Right atrium auricular region (tissue), 2 donors: Measurements from ENCODE around the gene P4HB. TPM values are rescaled to one million over a fixed set of nuclear protein-coding genes. Genes with fewer than 3 reads are reported as not detected.

Experiments
- DNase-seq: peaks from one replicate; pipeline ENCODE4 v3.0.0-alpha.2; 2019; ENCODE audit warnings: low spot score
- H3K27ac ChIP-seq, 2 donors: fragments of 200-600 bp; sonication (generic); 1 replicate in 1 of 2; 2 replicates in 1 of 2; pipeline ENCODE4 v1.5.1; 2016 to 2019
- H3K27me3 ChIP-seq, 2 donors: fragments of 200-600 bp; sonication (generic); one replicate each; pipeline versions ENCODE4 v1.5.1 to v1.6.0; 2017 to 2019
- H3K36me3 ChIP-seq: fragments of 200-600 bp; sonication (generic); one replicate; pipeline ENCODE4 v1.5.1; 2016
- H3K4me1 ChIP-seq, 2 donors: fragments of 200-600 bp; sonication (generic); one replicate each; pipeline versions ENCODE4 v1.5.1 to v1.6.0; 2017 to 2019
- H3K4me3 ChIP-seq, 2 donors: fragments of 200-600 bp; sonication (generic); 1 replicate in 1 of 2; 2 replicates in 1 of 2; pipeline ENCODE4 v1.5.1; 2017 to 2019; ENCODE audit warnings: mild to moderate bottlenecking in 1 of 2, moderate library complexity in 1 of 2
- H3K9me3 ChIP-seq, 2 donors: fragments of 200-600 bp; sonication (generic); one replicate each; pipeline ENCODE4 v1.5.1; 2019
- total RNA-seq, 2 donors: library from RNA; depleted of rRNA; stranded (reverse); fragments of >200 nt; gene quantifications; one replicate each; pipeline ENCODE4 v1.1.0, GENCODE V29; 2016
- TF ChIP-seq, protein P1 (sequence below), 2 donors: fragments of 200-600 bp; sonication (generic); IDR thresholded peaks; one replicate each; pipeline ENCODE4 v1.5.1; 2019; ENCODE audit warnings: antibody characterized with exemption in 2 of 2

The P4HB gene
- total RNA-seq, 2 donors from 2014 or later, result 321 to 426 TPM

GRCh38 chr17:81867991-81868673, 7.8 kb upstream of the P4HB start:
- Histone ChIP-seq H3K4me3 (no peak overlapping the region), H3K36me3 (peaks cover 26% of the 10 kb centered on the region), H3K4me1 (peaks cover 0 to 60% of the 10 kb centered on the region in 2 donors), H3K27ac (peak overlapping the region; percentile 93 to 95), H3K9me3 (no peaks in the 10 kb centered on the region), H3K27me3 (no peaks in the 10 kb centered on the region)
- TF ChIP-seq, protein P1, sequence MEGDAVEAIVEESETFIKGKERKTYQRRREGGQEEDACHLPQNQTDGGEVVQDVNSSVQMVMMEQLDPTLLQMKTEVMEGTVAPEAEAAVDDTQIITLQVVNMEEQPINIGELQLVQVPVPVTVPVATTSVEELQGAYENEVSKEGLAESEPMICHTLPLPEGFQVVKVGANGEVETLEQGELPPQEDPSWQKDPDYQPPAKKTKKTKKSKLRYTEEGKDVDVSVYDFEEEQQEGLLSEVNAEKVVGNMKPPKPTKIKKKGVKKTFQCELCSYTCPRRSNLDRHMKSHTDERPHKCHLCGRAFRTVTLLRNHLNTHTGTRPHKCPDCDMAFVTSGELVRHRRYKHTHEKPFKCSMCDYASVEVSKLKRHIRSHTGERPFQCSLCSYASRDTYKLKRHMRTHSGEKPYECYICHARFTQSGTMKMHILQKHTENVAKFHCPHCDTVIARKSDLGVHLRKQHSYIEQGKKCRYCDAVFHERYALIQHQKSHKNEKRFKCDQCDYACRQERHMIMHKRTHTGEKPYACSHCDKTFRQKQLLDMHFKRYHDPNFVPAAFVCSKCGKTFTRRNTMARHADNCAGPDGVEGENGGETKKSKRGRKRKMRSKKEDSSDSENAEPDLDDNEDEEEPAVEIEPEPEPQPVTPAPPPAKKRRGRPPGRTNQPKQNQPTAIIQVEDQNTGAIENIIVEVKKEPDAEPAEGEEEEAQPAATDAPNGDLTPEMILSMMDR (IDR thresholded peaks at IDR 0.05), result no peak
- no peak for DNase-seq

- peak overlapping the region; percentile 93 to 95 for H3K27ac ChIP-seq
- H3K4me3 ChIP-seq, result no peak overlapping the region
- H3K4me1 ChIP-seq, result peaks cover 0 to 60% of the 10 kb centered on the region in 2 donors
- TF ChIP-seq, protein P1 (IDR thresholded peaks at IDR 0.05), result no peak
- DNase-seq, result no peak
- peaks cover 26% of the 10 kb centered on the region for H3K36me3 ChIP-seq
- H3K27me3 ChIP-seq, result no peaks in the 10 kb centered on the region
- H3K9me3 ChIP-seq, result no peaks in the 10 kb centered on the region
Measured at GRCh38 chr17:81867170-81867990, 7.0 kb upstream of the P4HB start.

DNA sequence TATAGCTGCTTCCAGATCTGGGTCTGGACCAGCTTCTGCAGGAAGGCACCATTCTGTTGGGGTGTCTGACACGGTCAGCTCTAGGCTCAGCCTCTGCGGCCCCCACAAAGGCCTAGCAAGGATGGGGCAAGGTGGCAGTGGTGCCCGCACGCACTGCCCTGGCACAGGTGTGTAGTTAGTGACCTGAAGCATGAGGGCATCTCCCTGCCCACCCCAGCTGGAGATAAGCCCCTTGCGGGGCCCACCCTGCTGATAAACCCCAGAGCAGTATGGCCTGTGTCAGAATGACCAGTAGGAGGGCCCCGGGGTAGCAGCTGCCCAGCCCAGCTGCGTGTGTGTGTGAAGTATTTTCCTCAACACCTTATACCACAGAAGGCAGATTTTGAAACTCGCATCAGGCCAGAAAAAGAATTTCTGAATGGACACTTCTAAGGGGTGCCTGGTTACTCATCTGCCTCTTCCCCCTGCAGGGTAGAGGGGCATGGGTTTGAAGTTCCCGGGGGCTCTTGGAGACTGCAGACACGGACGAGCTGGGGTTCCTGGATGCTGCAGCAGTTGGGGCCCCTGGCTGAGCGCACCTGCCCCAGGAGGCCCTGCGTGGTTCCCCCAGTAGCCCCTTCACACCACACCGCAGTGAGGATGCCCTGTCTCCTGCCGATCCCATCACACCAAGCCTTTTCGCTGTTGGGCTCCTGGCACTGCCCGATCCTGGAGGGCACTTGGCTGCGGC, 6.3 kb upstream of the P4HB start:
- Histone ChIP-seq H3K27ac (peak overlapping the region; percentile 93 to 95), H3K9me3 (no peaks in the 10 kb centered on the region), H3K36me3 (peaks cover 26% of the 10 kb centered on the region), H3K4me1 (peaks cover 0 to 62% of the 10 kb centered on the region in 2 donors), H3K4me3 (no peak overlapping the region), H3K27me3 (no peaks in the 10 kb centered on the region)
- DNase-seq, result no peak
- TF ChIP-seq, protein P1 (IDR thresholded peaks at IDR 0.05), result no peak

DNA sequence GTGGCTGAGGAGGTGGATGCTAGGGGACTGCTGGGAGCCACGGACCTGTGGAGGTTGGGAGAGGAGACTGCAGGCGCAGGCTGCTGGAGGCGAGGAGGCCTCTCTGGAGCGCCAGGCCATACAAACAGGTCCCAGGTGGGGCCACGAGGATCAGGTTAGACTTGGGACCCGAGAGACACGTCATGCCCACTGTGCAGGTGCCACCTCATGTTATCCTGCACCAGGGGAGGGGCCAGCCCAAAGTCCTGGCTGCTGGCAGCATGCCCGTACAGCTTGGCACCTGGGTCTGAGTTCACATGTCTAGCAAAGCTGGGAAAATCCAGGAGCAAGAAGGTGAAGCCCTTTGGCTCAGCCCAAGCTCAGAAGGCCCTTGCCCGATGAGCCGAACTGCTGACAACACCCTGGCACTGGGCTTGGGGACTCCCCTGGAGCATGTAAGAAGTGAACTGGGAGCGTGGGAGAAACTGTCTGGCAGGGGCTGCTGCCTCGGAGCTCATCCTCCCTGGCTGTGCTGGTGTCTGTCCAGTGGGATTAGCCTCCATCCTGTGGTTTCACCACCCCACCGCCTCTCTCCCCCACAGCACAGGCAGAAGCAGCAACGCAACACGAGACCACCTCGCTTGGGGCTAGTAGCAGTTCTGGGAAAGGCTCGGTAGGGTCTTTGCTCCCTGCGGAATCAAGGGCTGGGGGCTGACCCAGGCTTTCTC, 5.6 kb upstream of the P4HB start:
- peak overlapping the region in 1 of 2 donors; percentile 95 for H3K27ac ChIP-seq
- H3K36me3 ChIP-seq, result peaks cover 26% of the 10 kb centered on the region
- no peaks in the 10 kb centered on the region for H3K9me3 ChIP-seq
- TF ChIP-seq, protein P1 (IDR thresholded peaks at IDR 0.05), result no peak
- no peak overlapping the region for H3K4me3 ChIP-seq
- DNase-seq, result no peak
- no peaks in the 10 kb centered on the region for H3K27me3 ChIP-seq
- peaks cover 0 to 65% of the 10 kb centered on the region in 2 donors for H3K4me1 ChIP-seq

DNA sequence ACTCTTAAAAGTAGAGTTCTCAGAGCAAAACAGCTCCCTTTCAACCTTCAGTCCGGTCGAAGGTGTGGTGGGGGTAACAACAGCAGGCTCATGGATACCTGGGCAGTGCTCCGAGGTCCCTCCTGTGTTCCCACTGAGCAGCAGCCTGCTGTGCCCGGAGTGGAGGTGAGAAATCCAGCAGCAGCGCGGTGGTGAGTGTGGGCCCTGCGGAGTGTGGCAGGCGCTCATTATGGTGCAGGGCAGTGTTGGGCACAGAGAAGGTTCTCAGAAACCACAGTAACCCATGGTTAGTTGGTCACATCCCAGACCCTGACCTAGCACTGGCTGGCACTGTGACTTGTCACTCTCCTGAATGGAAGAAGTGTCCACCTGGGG, 5.0 kb upstream of the P4HB start:
- H3K4me1 ChIP-seq, result peaks cover 0 to 63% of the 10 kb centered on the region in 2 donors
- no peak overlapping the region for H3K4me3 ChIP-seq
- DNase-seq, result no peak
- no peak overlapping the region for H3K27ac ChIP-seq
- H3K36me3 ChIP-seq, result peaks cover 26% of the 10 kb centered on the region
- TF ChIP-seq, protein P1 (IDR thresholded peaks at IDR 0.05), result no peak
- H3K9me3 ChIP-seq, result no peaks in the 10 kb centered on the region
- no peaks in the 10 kb centered on the region for H3K27me3 ChIP-seq
